A673 (cell line): ENCODE data around the gene MOCS3. TPM values are rescaled to one million over a fixed set of nuclear protein-coding genes. Genes with fewer than 3 reads are reported as not detected.
A peak's percentile ranks its signal among the peaks of the same experiment; 100 is the strongest.

Source experiments
- BruUV-seq: library from RNA; stranded (reverse); fragments of 400-500 nt; replicated peaks from 2 replicates; lab custom pipeline; 2021; lab: Mats Ljungman, UMichigan
- CTCF ChIA-PET: fragments of 300-600 bp; sonication (Branson Sonifier 250); formaldehyde crosslinking; loops from one replicate; lab custom pipeline; 2022; ENCODE audit warnings: antibody characterized with exemption; lab: Charles Lee
- POLR2A ChIA-PET: fragments of 300-600 bp; sonication (Branson Sonifier 250); formaldehyde crosslinking; loops from one replicate; lab custom pipeline; 2022; ENCODE audit warnings: antibody characterized with exemption; ENCODE audit not compliant: low non-redundant PET; lab: Charles Lee
- DNase-seq: peaks from one replicate; pipeline ENCODE4 v3.0.0-alpha.2; 2015; ENCODE audit warnings: low spot score
- H3K27ac ChIP-seq: fragments of 200-600 bp; sonication (generic); 2 replicates; pipeline ENCODE4 v1.5.1; 2016; ENCODE audit warnings: mixed run types, low read depth, mild to moderate bottlenecking, mixed read lengths, antibody characterized with exemption, low read length; ENCODE audit not compliant: poor library complexity, severe bottlenecking
- H3K27me3 ChIP-seq: fragments of 200-600 bp; sonication (generic); replicated peaks from 2 replicates; pipeline ENCODE4 v1.6.1; 2017; ENCODE audit warnings: mixed run types, low read depth, mild to moderate bottlenecking, mixed read lengths, antibody characterized with exemption, low read length; ENCODE audit not compliant: insufficient read depth, poor library complexity
- H3K36me3 ChIP-seq: fragments of 200-600 bp; sonication (generic); 2 replicates; pipeline ENCODE4 v1.6.1; 2016; ENCODE audit warnings: mixed run types, mild to moderate bottlenecking, mixed read lengths, antibody characterized with exemption, low read length; ENCODE audit not compliant: insufficient read depth, poor library complexity, severe bottlenecking
- H3K4me1 ChIP-seq: fragments of 200-600 bp; sonication (generic); 2 replicates; pipeline ENCODE4 v1.6.1; 2017; ENCODE audit warnings: mixed run types, mild to moderate bottlenecking, mixed read lengths, antibody characterized with exemption, low read length; ENCODE audit not compliant: insufficient read depth, poor library complexity, severe bottlenecking
- H3K4me3 ChIP-seq: fragments of 200-600 bp; sonication (generic); 2 replicates; pipeline ENCODE4 v1.5.1; 2016; ENCODE audit warnings: low read depth, mixed run types, mild to moderate bottlenecking, mixed read lengths, low read length; ENCODE audit not compliant: poor library complexity, severe bottlenecking
- H3K9me3 ChIP-seq: fragments of 200-600 bp; sonication (generic); 2 replicates; pipeline ENCODE4 v1.6.1; 2016; ENCODE audit warnings: mixed run types, low read depth, mild to moderate bottlenecking, mixed read lengths, antibody characterized with exemption, low read length; ENCODE audit not compliant: poor library complexity, severe bottlenecking
- EZH2 ChIP-seq: fragments of 200-600 bp; sonication (generic); IDR thresholded peaks from 2 replicates; pipeline ENCODE4 v1.6.1; 2017; ENCODE audit warnings: borderline replicate concordance, low read depth, mild to moderate bottlenecking, mixed read lengths, antibody characterized with exemption, low read length; ENCODE audit not compliant: poor library complexity, severe bottlenecking
- intact Hi-C: fragments of 100-400 bp; cut with micrococcal nuclease; formaldehyde crosslinking; loops from one replicate; pipeline ENCODE4 v1.10.0; 2022; ENCODE audit not compliant: unreplicated experiment
- total RNA-seq: library from RNA; stranded (reverse); gene quantifications from 2 replicates; pipeline ENCODE4 v1.2.3, GENCODE V29; 2021
- TF ChIP-seq, protein P1 (sequence below): fragments of 300-800, 200-600 bp; sonication (generic); conservative IDR thresholded peaks from 2 replicates; pipeline ENCODE4 v1.5.1; 2017; ENCODE audit warnings: low read depth, mild to moderate bottlenecking, antibody characterized with exemption, low read length, moderate library complexity, mixed read lengths

The MOCS3 gene
- total RNA-seq, 1 experiment from 2014 or later = 5.9 TPM

DNA sequence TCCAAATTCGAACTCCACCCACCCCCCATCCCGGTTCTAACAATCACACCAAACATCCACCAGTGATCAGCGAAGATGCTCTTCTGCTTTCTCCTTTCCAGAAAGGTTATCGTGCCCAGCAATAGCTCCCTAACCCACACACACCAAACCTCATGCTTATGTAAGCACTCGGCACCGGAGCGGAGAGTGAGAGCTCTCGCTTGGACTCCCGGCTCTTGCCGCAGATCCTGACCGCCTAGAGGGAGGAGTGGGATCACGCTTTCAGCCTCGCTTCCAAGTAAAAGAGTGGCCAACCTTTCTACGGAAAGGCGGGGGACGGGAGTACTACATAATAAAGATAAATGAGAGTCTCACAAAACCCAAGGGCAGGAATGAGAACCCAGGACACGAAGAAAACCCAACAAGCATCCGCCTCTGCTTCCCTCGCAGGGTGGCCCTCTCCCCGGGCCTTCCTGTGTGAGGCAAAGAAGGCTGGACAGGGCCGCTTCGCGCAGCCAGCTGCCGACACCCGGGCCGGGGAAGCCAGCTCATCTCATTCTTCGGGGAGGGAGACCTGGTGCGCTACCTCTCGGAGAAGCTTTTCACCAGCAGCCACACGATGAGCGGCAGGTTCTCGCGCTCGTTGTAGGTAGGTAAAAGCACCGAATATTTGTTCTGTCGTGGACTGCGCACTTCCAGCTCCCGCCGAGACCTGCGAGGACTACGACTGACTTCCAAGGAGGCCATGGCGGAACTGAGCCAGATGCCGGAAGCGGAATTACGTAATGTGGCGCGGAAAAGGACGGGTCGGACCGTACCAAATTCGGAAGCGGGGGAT is 612 bp upstream of the MOCS3 start, which contains the start of gene DPM1:
DPM1 (minus strand) TSS at position 735 of the 817 bp plus-strand sequence; CDS start at position 726, 9 bp downstream.
- H3K36me3 ChIP-seq = peaks cover 26% of the 10 kb centered on the region
- peak within 1 kb of the TSS; percentile 100 for H3K27ac ChIP-seq
- intact Hi-C loops = no loop called here
- TF ChIP-seq, protein P1, sequence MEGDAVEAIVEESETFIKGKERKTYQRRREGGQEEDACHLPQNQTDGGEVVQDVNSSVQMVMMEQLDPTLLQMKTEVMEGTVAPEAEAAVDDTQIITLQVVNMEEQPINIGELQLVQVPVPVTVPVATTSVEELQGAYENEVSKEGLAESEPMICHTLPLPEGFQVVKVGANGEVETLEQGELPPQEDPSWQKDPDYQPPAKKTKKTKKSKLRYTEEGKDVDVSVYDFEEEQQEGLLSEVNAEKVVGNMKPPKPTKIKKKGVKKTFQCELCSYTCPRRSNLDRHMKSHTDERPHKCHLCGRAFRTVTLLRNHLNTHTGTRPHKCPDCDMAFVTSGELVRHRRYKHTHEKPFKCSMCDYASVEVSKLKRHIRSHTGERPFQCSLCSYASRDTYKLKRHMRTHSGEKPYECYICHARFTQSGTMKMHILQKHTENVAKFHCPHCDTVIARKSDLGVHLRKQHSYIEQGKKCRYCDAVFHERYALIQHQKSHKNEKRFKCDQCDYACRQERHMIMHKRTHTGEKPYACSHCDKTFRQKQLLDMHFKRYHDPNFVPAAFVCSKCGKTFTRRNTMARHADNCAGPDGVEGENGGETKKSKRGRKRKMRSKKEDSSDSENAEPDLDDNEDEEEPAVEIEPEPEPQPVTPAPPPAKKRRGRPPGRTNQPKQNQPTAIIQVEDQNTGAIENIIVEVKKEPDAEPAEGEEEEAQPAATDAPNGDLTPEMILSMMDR = no peak
- no peak for TF ChIP-seq EZH2
- peaks cover 24% of the 10 kb centered on the region for H3K4me1 ChIP-seq
- DNase-seq = peak; percentile 92
- ChIA-PET CTCF (interaction anchor here (0.5 to 1.4 kb wide), 6 partner anchors 24 to 165 kb away, joined by 3 to 4 read pairs (median 3); partner anchors contain the start of genes ADNP and BCAS4), POLR2A (interaction anchor here (0.5 to 1.0 kb wide), 2 partner anchors 11 to 24 kb away, joined by 3 to 4 read pairs; no protein-coding TSS in a partner anchor)
- BruUV-seq = no TSS peak
- H3K27me3 ChIP-seq = no peaks in the 10 kb centered on the region
- peak within 1 kb of the TSS; percentile 95 for H3K4me3 ChIP-seq
- H3K9me3 ChIP-seq = no peaks in the 10 kb centered on the region

DNA sequence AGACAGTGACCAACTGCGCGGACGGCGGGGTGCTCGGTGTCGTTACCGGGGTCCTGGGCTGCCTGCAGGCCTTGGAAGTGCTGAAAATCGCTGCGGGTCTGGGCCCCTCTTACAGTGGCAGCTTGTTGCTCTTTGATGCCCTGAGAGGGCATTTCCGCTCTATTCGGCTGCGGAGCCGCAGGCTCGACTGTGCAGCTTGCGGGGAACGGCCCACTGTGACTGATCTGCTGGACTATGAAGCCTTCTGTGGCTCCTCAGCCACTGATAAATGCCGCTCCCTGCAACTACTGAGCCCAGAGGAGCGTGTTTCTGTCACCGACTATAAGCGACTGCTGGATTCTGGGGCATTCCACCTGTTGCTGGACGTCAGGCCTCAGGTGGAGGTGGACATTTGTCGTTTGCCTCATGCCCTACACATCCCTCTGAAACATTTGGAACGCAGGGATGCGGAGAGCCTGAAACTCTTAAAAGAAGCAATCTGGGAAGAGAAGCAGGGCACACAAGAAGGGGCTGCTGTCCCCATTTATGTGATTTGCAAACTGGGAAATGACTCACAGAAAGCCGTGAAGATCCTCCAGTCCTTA is 1.0 kb downstream of the MOCS3 start:
- H3K36me3 ChIP-seq = peaks cover 10% of the 10 kb centered on the region
- peaks cover 24% of the 10 kb centered on the region for H3K4me1 ChIP-seq
- DNase-seq = no peak
- ChIA-PET CTCF (interaction anchor here (0.6 kb wide), 1 partner anchor 14 kb away, joined by 3 read pairs; no protein-coding TSS in a partner anchor), POLR2A (no interaction called here)
- TF ChIP-seq, protein P1 = no peak
- TF ChIP-seq EZH2 = no peak
- H3K9me3 ChIP-seq = no peaks in the 10 kb centered on the region
- peak overlapping the region; percentile 95 for H3K4me3 ChIP-seq
- no TSS peak for BruUV-seq
- intact Hi-C loops = no loop called here
- no peaks in the 10 kb centered on the region for H3K27me3 ChIP-seq
- H3K27ac ChIP-seq = no peak overlapping the region

DNA sequence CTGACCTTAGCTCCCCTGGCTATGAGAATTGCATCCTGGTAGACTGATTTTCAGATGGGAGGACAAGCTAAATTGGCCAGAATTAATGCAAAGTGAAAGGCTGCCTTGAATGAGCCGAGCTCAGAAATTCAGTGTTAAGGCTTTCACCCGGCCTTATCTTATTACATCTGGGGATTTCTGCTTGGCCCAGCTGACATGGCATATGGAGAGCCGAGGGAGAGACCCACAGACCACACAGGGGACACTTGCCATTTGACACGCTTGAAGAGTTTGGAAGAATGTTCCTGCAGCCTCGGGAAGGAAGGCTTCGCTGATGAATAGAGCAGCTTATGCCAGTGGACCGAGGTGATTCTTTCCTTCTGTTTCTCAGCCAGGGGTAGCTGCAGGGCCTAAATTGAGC is 9.0 kb downstream of the MOCS3 start:
- Histone ChIP-seq H3K36me3 (no peaks in the 10 kb centered on the region), H3K9me3 (no peaks in the 10 kb centered on the region), H3K27me3 (no peaks in the 10 kb centered on the region), H3K27ac (no peak overlapping the region), H3K4me3 (no peak overlapping the region), H3K4me1 (no peaks in the 10 kb centered on the region)
- BruUV-seq = no TSS peak
- no peak for DNase-seq
- intact Hi-C loops = no loop called here
- TF ChIP-seq, protein P1 = no peak
- TF ChIP-seq EZH2 = no peak
- ChIA-PET POLR2A (no interaction called here), CTCF (no interaction called here)
